Vagina (tissue), 2 donors: ENCODE data around the gene SSBP2. TPM values are rescaled to one million over a fixed set of nuclear protein-coding genes. Genes with fewer than 3 reads are reported as not detected.

Experiments
- DNase-seq, 2 donors: peaks; one replicate each; pipeline ENCODE4 v3.0.0-alpha.2; 2017; ENCODE audit errors: extremely low spot score in 2 of 2
- H3K27ac ChIP-seq: fragments of 200-600 bp; sonication (generic); one replicate; pipeline ENCODE4 v1.5.1; 2019
- H3K27me3 ChIP-seq: fragments of 200-600 bp; sonication (generic); one replicate; pipeline ENCODE4 v1.5.1; 2019
- H3K36me3 ChIP-seq, 2 donors: fragments of 200-600 bp; sonication (generic); one replicate each; pipeline ENCODE4 v1.5.1; 2017 to 2019
- H3K4me1 ChIP-seq: fragments of 200-600 bp; sonication (generic); one replicate; pipeline ENCODE4 v1.5.1; 2019
- H3K4me3 ChIP-seq, 2 donors: fragments of 200-600 bp; sonication (generic); 1 replicate in 1 of 2; 2 replicates in 1 of 2; pipeline ENCODE4 v1.5.1; 2016 to 2019
- H3K9me3 ChIP-seq: fragments of 200-600 bp; sonication (generic); one replicate; pipeline ENCODE4 v1.5.1; 2019
- POLR2A ChIP-seq, 2 donors: fragments of 450-650 bp; IDR thresholded peaks; one replicate each; pipeline ENCODE4 v1.6.1; 2017; ENCODE audit warnings: antibody characterized with exemption in 2 of 2, mild to moderate bottlenecking in 2 of 2, moderate library complexity in 2 of 2
- POLR2AphosphoS5 ChIP-seq, 2 donors: sonication (generic); formaldehyde crosslinking; IDR thresholded peaks; one replicate each; pipeline ENCODE4 v1.9.0; 2017; ENCODE audit warnings: antibody characterized with exemption in 2 of 2, mild to moderate bottlenecking in 2 of 2, low read depth in 1 of 2; ENCODE audit not compliant: insufficient read depth in 1 of 2
- intact Hi-C: fragments of 100-400 bp; cut with DNase I; formaldehyde crosslinking; loops from one replicate; pipeline ENCODE4 v1.15.1; 2023
- total RNA-seq: library from RNA; depleted of rRNA; stranded (reverse); fragments of >200 nt; gene quantifications from one replicate; pipeline ENCODE4 v1.2.3, GENCODE V29; 2016
- TF ChIP-seq, protein P1 (sequence below), 3 experiments: fragments of 450-650 bp in 2 of 3; fragments of 200-600 bp in 1 of 3; sonication (generic) in 1 of 3; IDR thresholded peaks; one replicate each; pipeline ENCODE4 v1.5.1; 2017 to 2019; ENCODE audit warnings: antibody characterized with exemption in 3 of 3, mild to moderate bottlenecking in 2 of 3, moderate library complexity in 2 of 3

Gene SSBP2
- total RNA-seq, 1 donor from 2014 or later, result 66.3 TPM

DNA sequence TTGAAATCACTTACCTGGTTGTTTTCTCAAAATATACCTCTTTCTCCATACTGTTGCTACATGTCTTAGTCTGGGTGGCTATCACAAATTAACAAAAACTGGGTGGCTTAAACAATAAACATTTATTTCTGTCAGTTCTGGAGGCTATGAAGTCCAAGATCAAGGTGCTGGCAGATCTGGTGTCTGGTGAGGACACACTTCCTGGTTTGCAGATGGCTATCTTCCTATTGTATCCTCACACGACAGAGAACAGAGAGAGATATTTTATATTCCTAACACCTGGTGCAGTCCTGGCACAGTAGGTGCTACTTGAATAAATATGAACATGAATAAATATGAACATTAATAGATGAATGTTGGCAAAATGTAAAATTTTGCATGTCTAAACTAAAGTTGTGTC, 192.7 kb downstream of the SSBP2 start:
- no peaks in the 10 kb centered on the region for H3K9me3 ChIP-seq
- H3K27ac ChIP-seq, result no peak overlapping the region
- H3K4me1 ChIP-seq, result peaks cover 23% of the 10 kb centered on the region
- intact Hi-C loops, result no loop called here
- TF ChIP-seq, protein P1, sequence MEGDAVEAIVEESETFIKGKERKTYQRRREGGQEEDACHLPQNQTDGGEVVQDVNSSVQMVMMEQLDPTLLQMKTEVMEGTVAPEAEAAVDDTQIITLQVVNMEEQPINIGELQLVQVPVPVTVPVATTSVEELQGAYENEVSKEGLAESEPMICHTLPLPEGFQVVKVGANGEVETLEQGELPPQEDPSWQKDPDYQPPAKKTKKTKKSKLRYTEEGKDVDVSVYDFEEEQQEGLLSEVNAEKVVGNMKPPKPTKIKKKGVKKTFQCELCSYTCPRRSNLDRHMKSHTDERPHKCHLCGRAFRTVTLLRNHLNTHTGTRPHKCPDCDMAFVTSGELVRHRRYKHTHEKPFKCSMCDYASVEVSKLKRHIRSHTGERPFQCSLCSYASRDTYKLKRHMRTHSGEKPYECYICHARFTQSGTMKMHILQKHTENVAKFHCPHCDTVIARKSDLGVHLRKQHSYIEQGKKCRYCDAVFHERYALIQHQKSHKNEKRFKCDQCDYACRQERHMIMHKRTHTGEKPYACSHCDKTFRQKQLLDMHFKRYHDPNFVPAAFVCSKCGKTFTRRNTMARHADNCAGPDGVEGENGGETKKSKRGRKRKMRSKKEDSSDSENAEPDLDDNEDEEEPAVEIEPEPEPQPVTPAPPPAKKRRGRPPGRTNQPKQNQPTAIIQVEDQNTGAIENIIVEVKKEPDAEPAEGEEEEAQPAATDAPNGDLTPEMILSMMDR (IDR thresholded peaks at IDR 0.05), result no peak
- TF ChIP-seq POLR2A (IDR thresholded peaks at IDR 0.05) (no peak), POLR2AphosphoS5 (IDR thresholded peaks at IDR 0.05; ENCODE audit: insufficient read depth in 1 of 2, low read depth in 1 of 2) (no peak)
- no peak overlapping the region for H3K4me3 ChIP-seq
- no peaks in the 10 kb centered on the region for H3K27me3 ChIP-seq
- DNase-seq, result no peak
- H3K36me3 ChIP-seq, result no peaks in the 10 kb centered on the region

DNA sequence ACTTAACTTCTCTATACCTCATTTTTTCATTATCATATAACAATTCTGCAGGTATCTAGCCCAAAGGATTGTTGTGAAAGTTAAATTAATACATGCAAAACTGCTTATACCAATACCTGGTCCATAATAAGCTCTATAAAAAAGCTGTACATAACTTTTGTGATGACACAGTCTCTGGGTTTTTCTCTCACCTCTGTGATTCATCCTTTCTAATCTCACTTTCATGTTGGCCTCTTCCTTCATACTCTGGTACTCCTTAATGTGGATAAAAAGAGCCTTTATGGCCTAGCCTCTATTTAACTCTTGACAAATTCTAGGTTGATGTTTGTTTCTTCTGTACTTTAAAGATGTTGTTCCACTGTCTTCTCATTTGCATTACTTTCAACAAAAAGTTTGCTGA, 194.1 kb downstream of the SSBP2 start:
- H3K36me3 ChIP-seq, result no peaks in the 10 kb centered on the region
- TF ChIP-seq, protein P1 (IDR thresholded peaks at IDR 0.05), result no peak
- peaks cover 23% of the 10 kb centered on the region for H3K4me1 ChIP-seq
- intact Hi-C loops, result no loop called here
- no peak overlapping the region for H3K4me3 ChIP-seq
- no peaks in the 10 kb centered on the region for H3K9me3 ChIP-seq
- no peaks in the 10 kb centered on the region for H3K27me3 ChIP-seq
- DNase-seq, result no peak
- H3K27ac ChIP-seq, result no peak overlapping the region

DNA sequence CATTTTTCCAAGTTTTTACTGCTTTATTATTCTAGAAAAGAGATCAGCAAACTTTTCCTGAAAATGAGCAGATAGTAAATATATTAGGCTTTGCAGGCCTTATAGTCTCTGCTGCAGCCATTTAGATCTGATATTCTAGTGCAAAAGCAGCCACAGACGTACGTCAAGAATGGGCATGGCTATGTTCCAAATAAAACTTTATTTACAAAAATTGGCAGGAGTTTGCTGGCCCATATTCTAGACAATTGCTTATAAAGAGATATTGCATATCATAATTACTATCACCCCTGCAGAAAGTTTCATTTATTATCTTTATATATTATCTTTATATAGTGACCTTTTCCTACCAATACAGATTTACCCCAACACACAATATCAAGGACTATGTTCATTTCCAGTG, 195.0 kb downstream of the SSBP2 start:
- DNase-seq, result no peak
- H3K27me3 ChIP-seq, result no peaks in the 10 kb centered on the region
- intact Hi-C loops, result no loop called here

DNA sequence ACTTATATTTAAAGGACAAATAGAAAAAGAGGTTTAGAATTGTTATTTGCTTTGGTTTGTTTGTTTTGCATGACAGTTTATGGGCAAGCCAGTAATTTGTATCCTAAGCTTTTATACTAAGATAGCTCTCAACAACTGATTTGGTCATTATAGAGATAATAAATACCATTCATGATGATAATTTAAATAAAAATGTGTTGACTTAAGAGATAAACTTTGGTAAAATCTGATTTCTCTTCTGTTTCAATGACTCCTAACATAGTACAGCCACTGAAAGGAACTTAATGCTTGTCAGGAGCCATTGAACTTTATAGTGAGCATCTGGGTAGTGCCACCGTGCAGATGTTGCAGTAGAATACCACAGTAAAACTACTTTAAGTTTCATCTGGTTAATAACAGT, 196.2 kb downstream of the SSBP2 start:
- Histone ChIP-seq H3K4me3 (no peak overlapping the region), H3K27me3 (no peaks in the 10 kb centered on the region), H3K9me3 (no peaks in the 10 kb centered on the region), H3K36me3 (no peaks in the 10 kb centered on the region), H3K4me1 (peaks cover 13% of the 10 kb centered on the region), H3K27ac (no peak overlapping the region)
- no peak for TF ChIP-seq POLR2A (IDR thresholded peaks at IDR 0.05)
- TF ChIP-seq, protein P1 (IDR thresholded peaks at IDR 0.05), result no peak
- no peak for TF ChIP-seq POLR2AphosphoS5 (IDR thresholded peaks at IDR 0.05; ENCODE audit: insufficient read depth in 1 of 2, low read depth in 1 of 2)
- intact Hi-C loops, result no loop called here
- DNase-seq, result no peak

More for the DNA sequence above, 195.0 kb downstream of the SSBP2 start:
- Histone ChIP-seq H3K4me3 (no peak overlapping the region), H3K9me3 (no peaks in the 10 kb centered on the region), H3K4me1 (peaks cover 13% of the 10 kb centered on the region), H3K27ac (no peak overlapping the region), H3K36me3 (no peaks in the 10 kb centered on the region)
- TF ChIP-seq, protein P1 (IDR thresholded peaks at IDR 0.05), result no peak

DNA sequence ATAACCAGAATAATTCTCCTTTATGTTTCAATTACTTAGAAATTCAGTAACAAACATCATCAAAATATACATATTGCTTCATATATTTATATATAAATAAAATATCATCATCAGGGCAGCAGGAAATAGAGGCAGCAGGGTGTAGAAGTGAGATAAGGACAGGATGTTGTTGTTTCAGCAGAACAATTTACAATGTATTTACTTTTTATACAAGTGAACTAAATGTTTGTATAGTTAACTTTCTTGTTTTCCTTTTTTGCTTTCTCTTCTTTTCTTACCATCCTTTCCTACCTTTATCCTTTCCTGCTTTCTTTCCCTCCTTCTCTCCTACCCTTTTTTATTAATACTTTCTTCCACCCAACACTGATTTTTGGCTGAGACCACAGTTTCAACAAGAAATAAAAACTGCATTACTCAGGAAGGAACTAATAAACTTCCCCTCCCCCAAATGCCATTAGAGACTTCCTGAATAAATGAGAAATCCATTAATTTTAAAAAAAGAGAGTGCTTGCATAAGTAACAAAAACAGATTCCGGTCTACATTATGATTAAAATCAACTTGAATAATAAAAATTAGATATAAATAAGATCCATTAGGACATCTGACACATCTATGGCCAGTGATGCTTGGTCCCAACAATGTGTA, 197.2 kb downstream of the SSBP2 start:
- H3K27ac ChIP-seq, result no peak overlapping the region
- no peaks in the 10 kb centered on the region for H3K9me3 ChIP-seq
- H3K27me3 ChIP-seq, result no peaks in the 10 kb centered on the region
- no peak overlapping the region for H3K4me3 ChIP-seq
- intact Hi-C loops, result no loop called here
- DNase-seq, result no peak
- H3K4me1 ChIP-seq, result peaks cover 13% of the 10 kb centered on the region
- no peak for TF ChIP-seq POLR2A (IDR thresholded peaks at IDR 0.05)
- TF ChIP-seq, protein P1 (IDR thresholded peaks at IDR 0.05), result no peak
- TF ChIP-seq POLR2AphosphoS5 (IDR thresholded peaks at IDR 0.05; ENCODE audit: insufficient read depth in 1 of 2, low read depth in 1 of 2), result no peak
- H3K36me3 ChIP-seq, result no peaks in the 10 kb centered on the region
